Activated T-helper 17 cell treated with anti-CD3 and anti-CD28 coated beads, Interleukin-2, amount 50 U/mL, for 72 hours (primary cell): ENCODE data around the gene ANKFN1. TPM values are rescaled to one million over a fixed set of nuclear protein-coding genes. Genes with fewer than 3 reads are reported as not detected.

Experiments
- ATAC-seq: fragments of 150-1000 bp; cut with Tn5 transposase; replicated peaks from 2 replicates; pipeline ENCODE4 v1.10.0; 2021; ENCODE audit warnings: mild to moderate bottlenecking, moderate library complexity
- H3K27ac Mint-ChIP-seq: one replicate; pipeline ENCODE4 v1.8.0; 2022; ENCODE audit warnings: mixed read lengths
- H3K27me3 Mint-ChIP-seq: one replicate; pipeline ENCODE4 v1.8.0; 2022; ENCODE audit warnings: mixed read lengths
- H3K36me3 Mint-ChIP-seq: one replicate; pipeline ENCODE4 v1.8.0; 2022; ENCODE audit warnings: low read depth, mild to moderate bottlenecking, mixed read lengths
- H3K4me1 Mint-ChIP-seq: one replicate; pipeline ENCODE4 v1.8.0; 2022; ENCODE audit warnings: mixed read lengths
- H3K4me3 Mint-ChIP-seq: one replicate; pipeline ENCODE4 v1.8.0; 2022; ENCODE audit warnings: mild to moderate bottlenecking, mixed read lengths
- H3K9me3 Mint-ChIP-seq: one replicate; pipeline ENCODE4 v1.8.0; 2022; ENCODE audit warnings: mixed read lengths
- total RNA-seq, 2 donors: library from RNA; stranded (reverse); gene quantifications; one replicate each; pipeline ENCODE4 v1.2.3, GENCODE V29; 2022

ANKFN1 gene
- under 1 TPM in 1 of 2 donors, not detected in 1; 0.29 TPM for total RNA-seq

DNA sequence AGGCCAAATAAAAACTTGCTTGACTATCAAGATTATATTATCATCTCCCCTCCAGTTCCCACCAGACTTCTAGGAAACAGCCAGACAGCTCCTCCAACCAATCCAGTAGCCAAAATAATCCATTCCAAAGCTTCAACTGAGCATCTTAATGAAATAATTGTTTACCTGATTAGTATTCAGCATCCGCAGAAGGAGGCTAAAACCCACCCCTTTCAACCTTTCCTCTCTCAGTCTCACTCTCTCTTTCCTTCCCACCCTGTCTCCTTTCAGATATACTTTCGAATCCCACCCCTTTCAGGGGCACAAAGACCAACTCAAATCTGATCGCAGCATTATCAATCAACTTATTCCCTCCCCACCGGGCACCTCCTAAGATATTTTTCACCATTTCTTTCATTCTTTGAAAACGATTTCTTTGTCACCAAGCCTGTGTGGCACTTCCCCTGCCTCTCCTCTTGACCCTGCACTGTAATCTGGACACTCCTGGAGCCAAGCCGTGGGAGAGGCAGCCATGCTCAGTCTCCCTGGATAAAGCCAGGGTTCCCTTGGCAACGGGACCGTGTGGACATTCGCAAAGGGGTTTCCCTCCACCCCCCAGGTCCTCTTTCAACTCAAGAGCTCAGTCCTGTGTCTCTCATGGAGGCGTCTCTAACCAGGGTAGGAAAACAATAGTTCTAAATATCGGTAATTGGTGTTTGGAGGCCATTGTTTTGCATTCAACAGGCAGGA lies at the start of gene ANKFN1:
TSS of gene ANKFN1 (plus strand) at position 602 of the 729 bp plus-strand sequence. CDS start 59,193 bp downstream, outside the sequence.
- Mint-ChIP-seq H3K27me3 (peaks cover 10% of the 10 kb centered on the region), H3K9me3 (no peaks in the 10 kb centered on the region), H3K4me1 (no peaks in the 10 kb centered on the region), H3K4me3 (no peak within 1 kb of the TSS), H3K27ac (no peak within 1 kb of the TSS), H3K36me3 (no peaks in the 10 kb centered on the region)
- ATAC-seq: no peak

GRCh38 chr17:56108811-56109284 lies 44.4 kb upstream of the ANKFN1 start:
- ATAC-seq: no peak
- no peak overlapping the region for H3K4me3 Mint-ChIP-seq
- H3K27ac Mint-ChIP-seq: no peak overlapping the region
- peaks cover 3% of the 10 kb centered on the region for H3K9me3 Mint-ChIP-seq
- no peaks in the 10 kb centered on the region for H3K4me1 Mint-ChIP-seq
- H3K27me3 Mint-ChIP-seq: peaks cover 24% of the 10 kb centered on the region
- H3K36me3 Mint-ChIP-seq: no peaks in the 10 kb centered on the region

- H3K36me3 Mint-ChIP-seq: no peaks in the 10 kb centered on the region
- peaks cover 22% of the 10 kb centered on the region for H3K27me3 Mint-ChIP-seq
- no peak overlapping the region for H3K4me3 Mint-ChIP-seq
- H3K27ac Mint-ChIP-seq: no peak overlapping the region
- no peaks in the 10 kb centered on the region for H3K4me1 Mint-ChIP-seq
- H3K9me3 Mint-ChIP-seq: peaks cover 3% of the 10 kb centered on the region
- no peak for ATAC-seq
Measured at GRCh38 chr17:56109836-56110235, 43.4 kb upstream of the ANKFN1 start.

DNA sequence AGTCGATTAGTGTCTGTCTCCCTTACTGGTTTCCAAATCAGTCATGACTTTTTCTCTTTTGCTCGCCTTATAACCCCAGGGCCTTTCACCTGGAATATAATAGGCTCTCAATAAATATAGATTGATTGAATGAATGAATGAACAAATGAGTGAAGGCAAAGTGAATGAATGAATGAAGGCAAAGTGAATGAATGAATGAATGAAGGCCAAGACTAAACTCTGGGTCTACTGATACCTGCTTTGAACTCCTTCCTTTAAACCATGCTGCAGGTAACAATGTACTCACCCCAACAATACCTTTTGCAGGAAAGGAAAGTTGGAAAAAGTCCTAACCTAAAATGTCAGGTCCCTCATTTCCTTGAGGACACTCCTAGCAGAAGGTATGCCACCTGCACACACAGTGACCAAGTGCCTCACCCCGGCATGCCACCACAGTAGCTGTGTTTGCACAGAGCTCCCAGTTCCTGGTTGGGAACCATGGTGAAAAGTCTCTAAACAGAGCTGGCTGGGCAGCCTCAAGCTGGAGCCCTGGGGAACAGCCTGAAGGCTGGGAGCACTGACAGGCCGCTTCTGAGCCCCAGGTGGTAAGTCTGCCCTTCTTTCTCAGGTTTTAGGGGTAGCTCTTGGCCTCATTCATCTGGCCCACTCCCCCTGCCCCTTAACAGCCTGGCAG lies 42.7 kb upstream of the ANKFN1 start:
- no peaks in the 10 kb centered on the region for H3K36me3 Mint-ChIP-seq
- H3K4me1 Mint-ChIP-seq: no peaks in the 10 kb centered on the region
- H3K9me3 Mint-ChIP-seq: peaks cover 3% of the 10 kb centered on the region
- H3K27ac Mint-ChIP-seq: no peak overlapping the region
- H3K27me3 Mint-ChIP-seq: peaks cover 16% of the 10 kb centered on the region
- H3K4me3 Mint-ChIP-seq: no peak overlapping the region
- no peak for ATAC-seq

DNA sequence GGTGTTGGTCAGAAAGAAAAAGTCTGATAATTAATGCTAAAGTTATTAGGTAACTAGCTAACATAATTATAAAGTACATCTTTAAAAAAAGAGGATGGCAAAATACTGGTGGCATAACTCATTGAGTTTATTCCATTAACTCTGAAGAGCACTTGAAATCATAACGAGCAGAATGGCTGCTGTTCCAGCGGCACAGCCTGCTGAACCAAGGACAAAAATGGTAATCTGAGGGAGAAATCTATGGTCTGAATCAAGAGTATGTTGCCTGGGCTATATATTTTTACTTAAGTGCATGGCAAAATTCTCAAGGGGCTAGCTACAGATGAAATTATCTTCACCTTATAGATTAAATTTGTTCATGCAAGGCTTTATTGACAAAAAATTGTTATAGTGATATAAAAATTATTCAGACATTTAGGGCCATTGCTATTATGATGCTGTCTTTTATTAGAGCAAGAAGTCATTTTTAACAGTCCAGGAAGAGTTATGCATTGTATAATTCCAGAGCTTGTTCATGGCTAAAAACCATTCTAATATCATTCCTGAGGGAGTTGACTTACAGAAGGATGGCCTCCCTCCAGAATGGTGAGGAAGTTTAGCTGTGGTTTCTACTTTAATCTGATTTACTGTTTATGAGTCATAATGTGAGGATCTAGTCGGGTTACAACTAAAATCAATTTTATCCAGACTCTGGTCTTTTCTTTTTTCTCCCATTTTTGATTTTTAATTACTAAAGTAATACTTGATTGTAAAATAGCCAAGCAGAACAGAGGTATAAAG lies 41.4 kb upstream of the ANKFN1 start:
- H3K27ac Mint-ChIP-seq: no peak overlapping the region
- no peak for ATAC-seq
- no peaks in the 10 kb centered on the region for H3K36me3 Mint-ChIP-seq
- peaks cover 3% of the 10 kb centered on the region for H3K9me3 Mint-ChIP-seq
- H3K4me3 Mint-ChIP-seq: no peak overlapping the region
- H3K27me3 Mint-ChIP-seq: peaks cover 16% of the 10 kb centered on the region
- H3K4me1 Mint-ChIP-seq: no peaks in the 10 kb centered on the region

GRCh38 chr17:56113486-56113885 lies 39.8 kb upstream of the ANKFN1 start:
- no peaks in the 10 kb centered on the region for H3K36me3 Mint-ChIP-seq

GRCh38 chr17:56114469-56114868 lies 38.8 kb upstream of the ANKFN1 start:
- peaks cover 3% of the 10 kb centered on the region for H3K9me3 Mint-ChIP-seq
- H3K36me3 Mint-ChIP-seq: no peaks in the 10 kb centered on the region
- no peak overlapping the region for H3K4me3 Mint-ChIP-seq
- no peak for ATAC-seq
- peaks cover 9% of the 10 kb centered on the region for H3K27me3 Mint-ChIP-seq
- H3K27ac Mint-ChIP-seq: no peak overlapping the region
- H3K4me1 Mint-ChIP-seq: no peaks in the 10 kb centered on the region

More at GRCh38 chr17:56113486-56113885, 39.8 kb upstream of the ANKFN1 start:
- no peak for ATAC-seq
- Mint-ChIP-seq H3K27me3 (peaks cover 13% of the 10 kb centered on the region), H3K4me1 (no peaks in the 10 kb centered on the region), H3K4me3 (no peak overlapping the region), H3K27ac (no peak overlapping the region), H3K9me3 (peaks cover 3% of the 10 kb centered on the region)

- ATAC-seq: no peak
- Mint-ChIP-seq H3K9me3 (no peaks in the 10 kb centered on the region), H3K27ac (no peak overlapping the region), H3K4me1 (no peaks in the 10 kb centered on the region), H3K27me3 (no peaks in the 10 kb centered on the region), H3K4me3 (no peak overlapping the region), H3K36me3 (no peaks in the 10 kb centered on the region)
Measured at GRCh38 chr17:56119191-56119590, 34.1 kb upstream of the ANKFN1 start.

DNA sequence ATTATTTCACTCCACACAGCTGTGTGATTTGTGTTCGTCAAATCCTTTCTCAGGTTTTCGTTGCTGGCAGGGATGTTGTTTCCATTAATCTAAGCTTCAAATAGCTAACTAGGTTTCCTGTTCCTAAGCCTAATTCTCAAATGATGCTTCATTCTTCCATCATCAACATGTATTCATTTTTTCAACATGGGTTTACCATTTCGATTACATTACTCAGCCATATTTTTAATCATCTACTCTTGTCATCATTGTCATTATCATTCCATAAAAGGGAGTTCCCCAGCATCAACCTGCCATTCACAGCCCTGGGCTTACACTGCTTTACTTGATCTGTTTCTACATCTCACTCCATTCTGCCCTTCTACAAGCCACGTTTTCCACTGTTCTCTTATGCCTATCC lies 33.3 kb upstream of the ANKFN1 start:
- no peak overlapping the region for H3K27ac Mint-ChIP-seq
- no peaks in the 10 kb centered on the region for H3K9me3 Mint-ChIP-seq
- no peak for ATAC-seq
- H3K4me3 Mint-ChIP-seq: no peak overlapping the region
- peaks cover 3% of the 10 kb centered on the region for H3K27me3 Mint-ChIP-seq
- H3K36me3 Mint-ChIP-seq: no peaks in the 10 kb centered on the region
- no peaks in the 10 kb centered on the region for H3K4me1 Mint-ChIP-seq

- H3K4me3 Mint-ChIP-seq: no peak overlapping the region
- H3K4me1 Mint-ChIP-seq: no peaks in the 10 kb centered on the region
- no peak for ATAC-seq
- H3K27ac Mint-ChIP-seq: no peak overlapping the region
- peaks cover 9% of the 10 kb centered on the region for H3K27me3 Mint-ChIP-seq
- H3K36me3 Mint-ChIP-seq: no peaks in the 10 kb centered on the region
- H3K9me3 Mint-ChIP-seq: no peaks in the 10 kb centered on the region
Measured at GRCh38 chr17:56121191-56122051, 31.9 kb upstream of the ANKFN1 start.

DNA sequence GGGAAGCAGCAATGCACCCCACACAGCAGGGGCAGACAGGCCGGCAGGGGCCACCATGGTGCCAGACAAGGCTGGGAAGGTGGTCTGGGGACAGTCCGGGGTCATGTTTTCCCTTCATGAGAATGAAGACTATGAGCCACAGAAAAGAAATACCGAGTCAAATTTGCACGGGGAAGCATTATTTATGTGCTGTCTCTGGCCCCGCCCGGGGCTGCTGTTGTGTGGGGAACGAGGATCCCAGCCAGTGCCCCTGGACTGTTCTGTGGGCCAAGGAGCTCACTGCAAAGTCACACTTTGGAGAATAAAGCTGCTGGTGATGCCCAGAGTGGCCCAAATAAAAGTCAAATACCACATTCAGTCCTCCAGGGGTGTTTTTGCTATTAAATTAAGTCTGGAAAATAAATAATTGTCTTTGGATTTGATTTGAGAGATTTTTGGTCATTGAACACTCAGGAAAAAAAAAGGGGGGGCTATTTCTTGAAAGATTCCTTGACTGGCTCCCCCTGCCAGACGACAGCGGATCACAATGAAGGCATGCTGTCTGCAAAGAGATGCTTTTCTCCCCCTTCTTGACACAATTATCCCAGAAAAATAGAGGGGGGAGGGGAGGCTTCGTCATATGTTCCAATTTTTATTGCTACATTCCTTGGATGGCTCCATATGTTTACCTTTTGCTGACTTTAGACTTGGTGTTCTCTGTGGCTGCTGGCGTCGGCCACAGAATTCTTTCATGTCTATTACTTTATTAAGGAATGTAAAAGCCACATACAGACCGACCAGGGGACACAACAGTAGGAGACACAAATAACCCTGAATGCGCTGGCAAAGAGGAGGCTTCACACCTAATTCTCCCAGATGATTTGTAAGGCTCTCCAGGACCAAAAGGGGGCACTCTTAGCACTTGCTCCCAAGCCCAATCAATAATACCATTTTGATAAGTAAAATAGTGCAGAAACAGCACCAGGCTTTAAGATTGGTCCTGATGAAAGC lies 27.1 kb upstream of the ANKFN1 start:
- Mint-ChIP-seq H3K27ac (no peak overlapping the region), H3K36me3 (no peaks in the 10 kb centered on the region), H3K27me3 (peaks cover 14% of the 10 kb centered on the region), H3K4me1 (no peaks in the 10 kb centered on the region), H3K4me3 (no peak overlapping the region), H3K9me3 (no peaks in the 10 kb centered on the region)
- ATAC-seq: no peak

GRCh38 chr17:56130026-56130425 lies 23.2 kb upstream of the ANKFN1 start:
- no peak overlapping the region for H3K27ac Mint-ChIP-seq
- H3K27me3 Mint-ChIP-seq: peaks cover 13% of the 10 kb centered on the region
- H3K4me1 Mint-ChIP-seq: no peaks in the 10 kb centered on the region
- ATAC-seq: no peak
- H3K9me3 Mint-ChIP-seq: no peaks in the 10 kb centered on the region
- H3K4me3 Mint-ChIP-seq: no peak overlapping the region
- H3K36me3 Mint-ChIP-seq: no peaks in the 10 kb centered on the region

DNA sequence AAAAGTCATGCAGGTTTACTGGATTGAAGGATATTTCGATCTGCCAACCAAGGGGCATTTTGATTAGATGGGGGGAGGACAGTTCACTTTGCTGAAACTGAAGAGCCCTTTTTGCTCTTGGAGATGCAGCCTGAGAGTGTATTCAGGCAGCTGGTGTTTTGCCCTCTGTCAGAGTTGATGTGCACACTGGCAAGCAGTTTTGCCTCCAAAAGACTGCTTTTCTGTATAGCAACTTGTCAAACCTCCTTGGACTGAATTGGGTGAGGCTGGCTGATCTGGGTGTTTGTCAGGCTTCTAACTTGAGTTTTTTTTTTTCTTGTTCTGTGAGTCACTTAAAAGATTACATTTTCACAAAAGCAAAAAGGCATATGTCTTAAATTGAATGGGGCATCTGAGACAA lies 22.6 kb upstream of the ANKFN1 start:
- Mint-ChIP-seq H3K4me1 (no peaks in the 10 kb centered on the region), H3K9me3 (no peaks in the 10 kb centered on the region), H3K36me3 (no peaks in the 10 kb centered on the region), H3K27ac (no peak overlapping the region), H3K4me3 (no peak overlapping the region), H3K27me3 (peaks cover 11% of the 10 kb centered on the region)
- ATAC-seq: no peak
